ENCODE measurements around the gene GSTM4.
A peak's percentile ranks its signal among the peaks of the same experiment; 100 is the strongest.

Gene GSTM4

DNA sequence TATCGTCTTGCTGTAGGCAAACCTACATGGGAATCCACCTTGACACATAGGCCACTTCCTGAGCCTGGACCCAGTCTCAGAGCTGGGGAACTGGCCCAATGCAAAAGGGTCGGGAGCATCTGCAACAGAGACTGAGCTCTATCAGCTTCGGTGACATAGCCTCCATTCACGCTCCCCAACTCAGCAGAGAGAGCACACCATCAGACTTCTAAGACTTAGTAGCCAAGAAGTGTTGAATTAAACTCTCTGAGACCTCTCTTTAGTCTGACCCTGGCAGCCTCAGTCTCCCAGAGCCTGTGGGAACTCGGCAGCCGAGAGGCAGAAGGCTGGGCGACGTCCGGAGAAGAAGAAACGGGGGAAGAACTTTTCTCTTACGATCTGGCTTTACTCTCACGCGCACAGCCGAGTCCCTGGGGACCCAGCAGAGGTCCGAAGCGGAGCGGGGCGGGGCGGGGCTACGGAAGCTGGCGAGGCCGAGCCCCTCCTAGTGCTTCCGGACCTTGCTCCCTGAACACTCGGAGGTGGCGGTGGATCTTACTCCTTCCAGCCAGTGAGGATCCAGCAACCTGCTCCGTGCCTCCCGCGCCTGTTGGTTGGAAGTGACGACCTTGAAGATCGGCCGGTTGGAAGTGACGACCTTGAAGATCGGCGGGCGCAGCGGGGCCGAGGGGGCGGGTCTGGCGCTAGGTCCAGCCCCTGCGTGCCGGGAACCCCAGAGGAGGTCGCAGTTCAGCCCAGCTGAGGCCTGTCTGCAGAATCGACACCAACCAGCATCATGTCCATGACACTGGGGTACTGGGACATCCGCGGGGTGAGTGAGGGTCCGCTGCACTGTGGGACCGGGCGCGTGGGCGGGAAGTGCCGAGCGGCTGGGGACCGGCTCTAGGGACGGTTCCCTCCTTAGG is at the start of gene GSTM4:
Gene GSTM4, plus strand, starts transcription at position 485 of the 905 bp plus-strand sequence. Its CDS starts 291 bp downstream, at position 776.
- intact Hi-C loops (cut with DNase I) = no loop called here
- DNase-seq = peak; percentile 66 to 94 (median 83)

- no peak for DNase-seq
- intact Hi-C loops (cut with DNase I) = no loop called here
Measured at GRCh38 chr1:109609881-109610280, 46.0 kb upstream of the GSTM4 start.

- intact Hi-C loops (cut with DNase I) = no loop called here
- no peak for DNase-seq
Measured at GRCh38 chr1:109610609-109611307, 45.1 kb upstream of the GSTM4 start.

DNA sequence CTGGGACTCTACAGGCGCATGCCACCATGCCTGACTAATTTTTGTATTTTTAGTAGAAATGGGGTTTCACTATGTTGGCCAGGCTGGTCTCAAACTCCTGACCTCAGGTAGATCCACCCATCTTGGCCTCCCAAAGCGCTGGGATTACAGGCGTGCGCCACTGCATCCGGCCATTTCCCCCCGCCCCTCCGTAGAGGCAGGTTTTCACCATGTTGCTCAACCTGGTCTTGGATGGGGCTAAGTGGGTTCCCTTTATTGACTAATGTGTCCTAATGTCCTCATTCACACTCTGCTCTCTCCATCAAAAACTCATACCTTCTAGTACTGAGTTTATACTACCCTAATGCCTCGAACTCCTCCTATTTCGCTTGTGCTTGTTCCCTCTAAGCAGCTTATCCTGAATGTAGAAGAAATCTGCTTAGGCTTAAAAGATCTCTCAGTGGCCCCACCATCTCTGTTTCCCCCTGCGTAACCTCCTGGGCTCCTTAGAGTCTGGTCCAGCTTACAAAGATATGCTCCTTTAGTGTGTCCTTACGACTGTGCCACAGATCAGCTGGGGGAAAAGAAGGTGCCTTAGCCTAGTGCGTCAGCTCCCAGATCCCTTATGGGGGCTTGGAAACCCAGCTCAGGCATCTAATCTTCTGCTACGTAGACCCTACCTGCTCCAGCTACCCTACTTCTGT is 44.5 kb upstream of the GSTM4 start:
- intact Hi-C loops (cut with DNase I) = no loop called here
- no peak for DNase-seq

- DNase-seq = no peak
- intact Hi-C loops (cut with DNase I) = no loop called here
Measured at GRCh38 chr1:109613361-109614147, 42.3 kb upstream of the GSTM4 start.

GRCh38 chr1:109615879-109616278 is 40.0 kb upstream of the GSTM4 start:
- DNase-seq = peak in 5 of 42 donors; percentile 30 to 62 (median 39)
- intact Hi-C loops (cut with DNase I) = no loop called here

DNA sequence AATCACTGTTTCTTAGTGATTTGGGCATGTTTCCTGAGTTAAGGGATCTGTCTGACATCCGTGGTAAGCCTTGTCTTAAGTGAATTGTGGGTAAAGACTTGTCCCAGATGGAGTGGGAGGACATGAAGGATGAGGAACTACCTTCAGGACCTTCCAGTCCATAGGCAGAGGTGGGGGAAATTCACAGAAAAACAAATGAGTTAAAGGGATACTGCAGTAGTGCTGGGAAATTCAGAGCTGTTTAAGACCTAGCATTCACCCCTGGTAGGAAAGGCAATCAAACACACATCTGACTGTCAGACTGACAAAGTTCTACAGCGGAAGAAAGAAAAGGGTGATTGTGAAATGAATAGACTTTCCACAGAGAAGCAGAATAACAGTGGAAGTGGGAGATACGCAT is 39.5 kb upstream of the GSTM4 start:
- DNase-seq = no peak
- intact Hi-C loops (cut with DNase I) = no loop called here

DNA sequence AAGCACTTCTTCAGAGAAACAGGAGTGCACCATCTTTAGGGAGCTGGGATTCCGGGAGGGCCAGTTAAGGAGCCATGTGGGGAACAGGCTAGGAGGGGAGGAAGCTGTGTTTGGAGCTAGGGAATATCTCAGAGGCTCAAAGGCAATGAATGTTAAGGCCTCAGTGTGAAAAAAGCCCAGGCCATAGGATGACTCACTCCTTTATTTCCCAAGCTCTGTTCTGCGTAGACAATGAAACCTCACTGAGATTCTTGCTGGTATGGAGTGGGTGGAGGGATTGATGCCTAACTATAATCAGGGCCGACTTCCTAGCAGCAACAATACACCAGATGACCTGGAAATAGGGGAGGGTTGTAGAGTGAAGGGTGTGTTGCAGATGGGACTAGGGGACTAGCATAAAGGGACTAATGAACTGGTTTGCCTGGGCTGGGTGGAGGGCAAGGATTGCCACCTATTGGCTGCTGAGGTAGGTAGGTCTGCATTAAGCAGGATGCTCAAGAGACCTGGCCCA is 38.6 kb upstream of the GSTM4 start:
- intact Hi-C loops (cut with DNase I) = no loop called here
- no peak for DNase-seq

DNA sequence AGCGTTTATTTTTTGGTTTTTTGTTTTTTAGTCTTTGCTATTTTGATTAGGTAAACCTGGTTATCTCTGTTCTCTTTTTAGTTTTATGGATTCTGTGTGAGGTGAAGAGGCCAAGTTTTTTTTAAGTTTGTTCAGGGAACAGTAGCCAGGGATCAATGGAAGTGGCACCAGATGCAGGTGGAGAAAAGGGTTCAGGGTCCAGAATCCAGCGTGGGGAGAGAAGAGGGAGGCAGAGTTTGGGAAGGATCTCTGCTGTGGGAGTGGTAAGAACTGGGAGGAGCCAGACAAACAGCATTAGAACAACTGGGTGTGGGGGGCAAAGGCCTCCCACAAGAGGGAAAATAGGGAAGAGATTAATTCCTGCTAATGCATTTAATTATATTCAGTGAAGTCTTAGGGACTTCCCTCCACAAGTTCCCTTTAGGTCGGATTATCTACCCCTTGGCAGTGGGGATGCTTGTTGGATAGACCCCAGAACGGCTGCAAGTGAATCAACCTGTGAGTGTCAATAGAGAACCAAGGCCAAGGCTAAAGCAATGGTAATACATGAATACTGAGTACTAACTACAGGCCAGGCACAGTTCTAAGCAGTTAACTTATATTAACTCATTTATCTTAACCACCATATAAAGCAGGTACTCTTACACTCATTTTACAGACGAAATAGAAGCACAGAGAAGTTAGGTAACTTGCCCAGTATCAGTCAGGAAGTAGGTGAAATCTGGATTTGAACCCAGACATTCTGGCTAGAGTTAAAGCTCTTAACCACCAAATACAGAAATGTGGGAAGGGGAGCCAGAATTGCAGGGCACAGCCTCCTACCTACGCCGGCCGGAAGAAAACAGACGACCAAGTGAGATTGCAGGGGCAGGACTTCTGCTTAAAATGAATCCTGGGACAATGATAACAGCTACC is 37.0 kb upstream of the GSTM4 start:
- intact Hi-C loops (cut with DNase I) = no loop called here

DNA sequence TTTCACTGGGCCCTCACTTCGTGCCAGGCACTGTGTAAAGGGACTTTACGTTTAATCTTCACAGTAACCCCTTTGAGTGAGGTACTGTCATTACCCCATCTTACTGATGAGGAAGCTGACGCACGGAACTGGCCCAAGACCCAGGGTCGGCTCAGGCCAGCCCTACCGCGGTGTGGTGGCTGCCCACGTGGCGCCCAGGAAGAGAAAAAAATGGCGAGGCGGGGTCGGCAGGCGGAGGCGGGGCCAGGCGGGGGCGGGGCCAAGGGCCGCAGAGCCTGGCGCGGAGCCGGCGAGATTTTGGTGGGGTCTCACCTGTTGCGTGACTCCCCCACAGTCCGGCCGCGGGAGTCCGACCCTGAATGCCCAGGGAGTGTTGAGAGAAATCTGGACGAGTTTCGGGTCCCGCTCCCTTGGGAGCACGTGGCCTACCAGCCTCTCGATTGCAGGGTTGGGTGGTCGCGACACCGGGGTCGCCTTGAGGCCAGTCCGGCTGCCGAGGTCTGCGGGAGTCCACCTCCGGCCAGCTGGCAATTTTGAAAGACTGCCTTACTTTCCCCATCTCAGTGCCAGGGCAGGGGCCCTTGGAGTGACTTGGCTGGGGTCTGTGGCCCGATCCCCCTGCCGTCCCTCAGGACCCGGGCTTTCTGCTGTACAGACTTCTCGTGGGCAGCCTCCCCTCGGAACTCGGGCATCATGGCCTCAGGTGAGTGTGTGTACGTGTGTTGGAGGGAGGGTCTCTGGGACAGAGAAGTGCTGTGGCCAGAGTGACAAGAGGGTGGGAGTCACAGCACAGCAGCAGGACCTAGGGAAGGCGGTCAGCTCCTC is 36.1 kb upstream of the GSTM4 start, which contains the start of the genes AMPD2 and GNAT2:
Gene AMPD2, plus strand, starts transcription at position 262 of the 825 bp plus-strand sequence. CDS start 1,339 bp downstream, outside the sequence.
Gene GNAT2, minus strand, starts transcription at position 41 of the 825 bp plus-strand sequence. CDS start 6,746 bp downstream, outside the sequence.
- peak in 27 of 42 donors; percentile 48 to 79 (median 62) for DNase-seq
- intact Hi-C loops (cut with DNase I) = loop anchor here (5.0 kb wide), 1 partner anchor 72 kb away; the partner anchor contains the start of gene GNAI3

More for the DNA sequence above, 37.0 kb upstream of the GSTM4 start:
- no peak for DNase-seq

GRCh38 chr1:109620401-109620791 is 35.5 kb upstream of the GSTM4 start:
- intact Hi-C loops (cut with DNase I) = loop anchor here (5.0 kb wide), 1 partner anchor 73 kb away; the partner anchor contains the start of gene GNAI3
- peak in 16 of 42 donors; percentile 29 to 71 (median 56) for DNase-seq

DNA sequence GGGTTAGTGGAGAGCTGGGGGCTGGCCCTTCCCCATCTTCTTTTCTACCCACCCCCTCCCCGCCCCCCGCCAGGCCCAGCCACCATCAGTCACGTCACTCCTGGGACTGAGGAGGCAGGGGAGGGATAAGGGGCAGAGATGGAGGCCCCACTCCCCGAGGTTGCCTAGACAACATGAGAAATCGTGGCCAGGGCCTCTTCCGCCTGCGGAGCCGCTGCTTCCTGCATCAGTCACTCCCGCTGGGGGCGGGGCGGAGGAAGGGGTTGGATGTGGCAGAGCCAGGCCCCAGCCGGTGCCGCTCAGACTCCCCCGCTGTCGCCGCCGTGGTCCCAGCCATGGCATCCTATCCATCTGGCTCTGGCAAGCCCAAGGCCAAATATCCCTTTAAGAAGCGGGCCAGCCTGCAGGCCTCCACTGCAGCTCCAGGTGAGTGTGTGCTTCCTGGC is 35.0 kb upstream of the GSTM4 start:
- intact Hi-C loops (cut with DNase I) = loop anchor here (5.0 kb wide), 1 partner anchor 74 kb away; the partner anchor contains the start of gene GNAI3
- DNase-seq = peak; percentile 87 to 99 (median 94)

- DNase-seq = peak in 10 of 42 donors; percentile 41 to 76 (median 63)
- intact Hi-C loops (cut with DNase I) = loop anchor here (5.0 kb wide), 1 partner anchor 74 kb away; the partner anchor contains the start of gene GNAI3
Measured at GRCh38 chr1:109621379-109622136, 34.3 kb upstream of the GSTM4 start.

DNA sequence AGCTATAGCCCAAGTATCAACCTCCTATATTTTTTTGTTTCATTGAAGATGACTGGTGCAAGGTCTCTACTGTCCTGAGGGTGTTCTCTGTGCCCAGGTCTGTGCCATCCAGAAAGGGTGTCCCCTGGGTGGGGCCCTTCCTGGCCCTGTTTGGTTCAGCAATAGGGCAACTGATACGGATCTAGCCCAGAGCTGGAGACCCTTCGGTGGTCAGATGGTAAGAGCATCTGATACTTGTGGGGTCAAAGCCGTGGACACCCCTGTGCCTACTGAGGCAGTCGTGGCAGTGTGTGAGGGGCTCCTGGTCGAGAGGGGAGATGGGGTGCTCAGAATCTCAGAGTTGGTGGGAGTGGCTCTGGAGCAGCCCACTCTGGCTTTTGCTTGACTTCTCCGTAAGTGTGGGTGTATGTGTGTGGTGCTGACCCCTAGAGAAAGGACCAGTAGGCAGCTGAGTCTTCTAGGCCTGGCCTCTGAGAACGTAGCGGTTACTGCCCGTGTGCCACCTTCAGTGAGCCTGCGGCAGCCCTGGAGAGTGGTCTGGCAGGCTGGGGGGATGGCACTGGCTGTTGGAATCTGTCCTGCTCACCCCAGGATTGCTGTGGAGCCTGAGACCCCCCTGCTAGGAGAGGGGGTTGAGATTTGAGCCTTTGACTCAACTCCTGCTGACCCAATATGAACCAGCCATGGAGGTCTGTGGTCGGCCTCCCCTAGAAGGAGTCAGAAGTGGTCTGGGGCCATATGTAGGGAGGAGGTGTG is 33.6 kb upstream of the GSTM4 start:
- intact Hi-C loops (cut with DNase I) = loop anchor here (5.0 kb wide), 1 partner anchor 75 kb away; the partner anchor contains the start of gene GNAI3
- no peak for DNase-seq
